K562 (cell line): ENCODE results near the gene CNR2. TPM values are rescaled to one million over a fixed set of nuclear protein-coding genes. Genes with fewer than 3 reads are reported as not detected.

Experiments
- COPS2 ChIP-seq: fragments of 450-650 bp; conservative IDR thresholded peaks from 2 replicates; pipeline ENCODE4 v1.6.1; 2016; ENCODE audit warnings: mild to moderate bottlenecking, moderate library complexity
- EGR1 ChIP-seq: fragments of 450-650 bp; conservative IDR thresholded peaks from 2 replicates; pipeline ENCODE4 v1.6.1; 2017; ENCODE audit warnings: mild to moderate bottlenecking
- EWSR1 ChIP-seq: fragments of 450-650 bp; IDR thresholded peaks from 2 replicates; pipeline ENCODE4 v1.6.1; 2018; ENCODE audit warnings: borderline replicate concordance, mild to moderate bottlenecking, low read depth, moderate library complexity; ENCODE audit not compliant: partially characterized antibody
- HLTF ChIP-seq: fragments of 450-650 bp; IDR thresholded peaks from 2 replicates; pipeline ENCODE4 v1.6.1; 2016
- NCOA4 ChIP-seq: fragments of 450-650 bp; IDR thresholded peaks from 2 replicates; pipeline ENCODE4 v1.6.1; 2018; ENCODE audit warnings: mild to moderate bottlenecking; ENCODE audit not compliant: partially characterized antibody
- NFIC ChIP-seq: fragments of 450-650 bp; IDR thresholded peaks from 2 replicates; pipeline ENCODE4 v1.6.1; 2017; ENCODE audit warnings: mild to moderate bottlenecking, inconsistent platforms
- PRPF4 ChIP-seq: fragments of 200-400 bp; formaldehyde crosslinking; IDR thresholded peaks from one replicate; pipeline ENCODE4 v1.6.1; 2017; ENCODE audit warnings: low read length, low read depth, mild to moderate bottlenecking; ENCODE audit not compliant: insufficient read depth, poor library complexity, severe bottlenecking
- SFPQ ChIP-seq: fragments of 200-400 bp; formaldehyde crosslinking; IDR thresholded peaks from 2 replicates; pipeline ENCODE4 v1.6.1; 2017; ENCODE audit warnings: mild to moderate bottlenecking, low read depth, low read length, moderate library complexity
- YY1 ChIP-seq, 3 experiments: IDR thresholded peaks; 2 replicates each; pipeline ENCODE4 v1.6.1; 2011; ENCODE audit warnings: low read length in 2 of 3, mild to moderate bottlenecking in 2 of 3, moderate library complexity in 2 of 3, borderline replicate concordance in 1 of 3, control low read depth in 1 of 3, low read depth in 1 of 3; ENCODE audit not compliant: insufficient read depth in 3 of 3, insufficient replicate concordance in 2 of 3, control insufficient read depth in 1 of 3, insufficient read length in 1 of 3; ENCODE audit errors: extremely low read depth in 1 of 3
- ZNF444 ChIP-seq: fragments of 250-450 bp; sonication (Bioruptor Pico); IDR thresholded peaks from 2 replicates; pipeline ENCODE4 v1.4.0; 2020; ENCODE audit warnings: mild to moderate bottlenecking, moderate library complexity
- polyA plus RNA-seq, 8 experiments: library from polyadenylated mRNA; depleted of rRNA in 4 of 8; stranded (reverse) in 5 of 8; unstranded in 3 of 8; fragments of >200 nt; fragmentation: Nextera tagmentation in 2 of 8; fragmentation: Illumina TruSeq in 1 of 8; extraction: Ambion mirVana in 2 of 8; extraction: Trizol in 1 of 8; gene quantifications; 2 replicates each; pipeline versions ENCODE4 v1.2.1 to v1.2.3, GENCODE V29; 2011 to 2014; ENCODE audit warnings: inconsistent platforms in 1 of 8, missing spikeins in 1 of 8
- total RNA-seq, 7 experiments: library from RNA; depleted of rRNA in 6 of 7; stranded (reverse); fragments of >200 nt in 6 of 7; fragmentation: Illumina TruSeq in 2 of 7; extraction: Trizol in 2 of 7; gene quantifications; 2 replicates each; pipeline versions ENCODE4 v1.2.1 to v1.2.3, GENCODE V29; 2011 to 2021; ENCODE audit warnings: low replicate concordance in 1 of 7
- TF ChIP-seq, protein P1 (sequence below), 2 experiments: fragments of 450-650 bp in 1 of 2; sonication (generic) in 1 of 2; formaldehyde crosslinking in 1 of 2; IDR thresholded peaks; 2 replicates each; pipeline versions ENCODE4 v1.7.1 to v1.9.0; 2016 to 2022; ENCODE audit warnings: inconsistent platforms in 1 of 2, mild to moderate bottlenecking in 1 of 2, missing genetic modification reagents in 1 of 2
- TF ChIP-seq, protein P2 (sequence below): fragments of 450-650 bp; IDR thresholded peaks from 2 replicates; pipeline ENCODE4 v1.6.1; 2018; ENCODE audit warnings: mild to moderate bottlenecking, low read depth; ENCODE audit not compliant: partially characterized antibody

The CNR2 gene
- total and polyA plus RNA-seq, 9 of the 15 experiments (the other 6 are each of a cell fraction or from before 2014, with no cell fraction given), result not detected

DNA sequence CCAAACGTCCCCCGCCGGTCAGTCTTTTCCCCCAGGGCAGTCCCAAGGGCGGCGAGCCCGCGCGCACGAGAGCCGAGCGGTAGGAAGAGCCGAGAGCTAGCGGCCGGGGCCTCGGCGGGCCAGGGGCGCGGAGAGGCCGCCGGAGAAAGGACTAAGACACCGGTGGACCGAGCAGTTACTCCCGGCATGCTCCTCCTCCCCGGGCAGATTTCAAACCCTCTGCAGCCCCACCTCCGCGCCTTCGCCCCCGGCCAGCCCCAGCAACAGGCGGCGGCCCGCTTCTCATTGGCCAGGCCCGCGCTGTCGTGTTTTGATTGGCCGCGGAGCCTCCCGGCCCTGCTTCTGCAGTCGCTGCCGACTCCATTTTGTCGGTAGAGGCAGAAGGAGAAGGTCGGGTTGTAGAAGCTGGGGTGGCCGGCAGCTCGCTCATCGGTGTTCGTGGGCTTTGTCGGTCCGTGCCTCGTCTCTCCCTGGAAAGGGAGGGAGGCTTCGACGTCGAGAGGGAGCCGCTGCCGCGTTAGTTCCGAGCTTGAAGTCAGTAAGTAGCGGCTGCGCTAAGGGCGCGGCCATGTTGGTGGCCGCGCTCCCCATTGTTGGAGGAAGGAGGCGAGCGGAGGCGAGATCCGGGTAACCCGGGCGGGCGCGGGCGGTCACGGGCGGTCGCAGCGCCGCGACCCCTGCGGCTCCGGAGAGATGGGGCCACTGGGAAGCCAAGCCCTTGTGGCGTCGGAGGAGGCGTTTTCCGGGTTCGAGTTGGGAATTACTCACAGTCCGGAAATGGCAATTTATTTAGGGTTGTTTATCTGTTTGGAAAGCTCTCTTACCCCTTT is 46.5 kb upstream of the CNR2 start, which contains the start of gene PNRC2 (continued):
- TF ChIP-seq YY1 (IDR thresholded peaks at IDR 0.05; ENCODE audit: borderline replicate concordance in 1 of 3, control insufficient read depth in 1 of 3, extremely low read depth in 1 of 3, insufficient read depth in 3 of 3, insufficient read length in 1 of 3, insufficient replicate concordance in 2 of 3, low read depth in 1 of 3, low read length in 2 of 3) (peak; percentile 86 to 98 (median 95)), COPS2 (no peak), HLTF (peak; percentile 62; the same call in 1 of the 2 replicates), EWSR1 (no peak), SFPQ (no peak), PRPF4 (peak; percentile 88), NCOA4 (no peak), ZNF444 (CRISPR knock-in tag) (peak; percentile 57; the same call in 1 of the 2 replicates), NFIC (peak; percentile 64), EGR1 (peak; percentile 88)
- TF ChIP-seq, protein P1, sequence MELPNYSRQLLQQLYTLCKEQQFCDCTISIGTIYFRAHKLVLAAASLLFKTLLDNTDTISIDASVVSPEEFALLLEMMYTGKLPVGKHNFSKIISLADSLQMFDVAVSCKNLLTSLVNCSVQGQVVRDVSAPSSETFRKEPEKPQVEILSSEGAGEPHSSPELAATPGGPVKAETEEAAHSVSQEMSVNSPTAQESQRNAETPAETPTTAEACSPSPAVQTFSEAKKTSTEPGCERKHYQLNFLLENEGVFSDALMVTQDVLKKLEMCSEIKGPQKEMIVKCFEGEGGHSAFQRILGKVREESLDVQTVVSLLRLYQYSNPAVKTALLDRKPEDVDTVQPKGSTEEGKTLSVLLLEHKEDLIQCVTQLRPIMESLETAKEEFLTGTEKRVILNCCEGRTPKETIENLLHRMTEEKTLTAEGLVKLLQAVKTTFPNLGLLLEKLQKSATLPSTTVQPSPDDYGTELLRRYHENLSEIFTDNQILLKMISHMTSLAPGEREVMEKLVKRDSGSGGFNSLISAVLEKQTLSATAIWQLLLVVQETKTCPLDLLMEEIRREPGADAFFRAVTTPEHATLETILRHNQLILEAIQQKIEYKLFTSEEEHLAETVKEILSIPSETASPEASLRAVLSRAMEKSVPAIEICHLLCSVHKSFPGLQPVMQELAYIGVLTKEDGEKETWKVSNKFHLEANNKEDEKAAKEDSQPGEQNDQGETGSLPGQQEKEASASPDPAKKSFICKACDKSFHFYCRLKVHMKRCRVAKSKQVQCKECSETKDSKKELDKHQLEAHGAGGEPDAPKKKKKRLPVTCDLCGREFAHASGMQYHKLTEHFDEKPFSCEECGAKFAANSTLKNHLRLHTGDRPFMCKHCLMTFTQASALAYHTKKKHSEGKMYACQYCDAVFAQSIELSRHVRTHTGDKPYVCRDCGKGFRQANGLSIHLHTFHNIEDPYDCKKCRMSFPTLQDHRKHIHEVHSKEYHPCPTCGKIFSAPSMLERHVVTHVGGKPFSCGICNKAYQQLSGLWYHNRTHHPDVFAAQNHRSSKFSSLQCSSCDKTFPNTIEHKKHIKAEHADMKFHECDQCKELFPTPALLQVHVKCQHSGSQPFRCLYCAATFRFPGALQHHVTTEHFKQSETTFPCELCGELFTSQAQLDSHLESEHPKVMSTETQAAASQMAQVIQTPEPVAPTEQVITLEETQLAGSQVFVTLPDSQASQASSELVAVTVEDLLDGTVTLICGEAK (IDR thresholded peaks at IDR 0.05), result no peak; the same call in 1 of the 2 replicates
- TF ChIP-seq, protein P1 (CRISPR knock-in tag; IDR thresholded peaks at IDR 0.05), result no peak
- TF ChIP-seq, protein P2, sequence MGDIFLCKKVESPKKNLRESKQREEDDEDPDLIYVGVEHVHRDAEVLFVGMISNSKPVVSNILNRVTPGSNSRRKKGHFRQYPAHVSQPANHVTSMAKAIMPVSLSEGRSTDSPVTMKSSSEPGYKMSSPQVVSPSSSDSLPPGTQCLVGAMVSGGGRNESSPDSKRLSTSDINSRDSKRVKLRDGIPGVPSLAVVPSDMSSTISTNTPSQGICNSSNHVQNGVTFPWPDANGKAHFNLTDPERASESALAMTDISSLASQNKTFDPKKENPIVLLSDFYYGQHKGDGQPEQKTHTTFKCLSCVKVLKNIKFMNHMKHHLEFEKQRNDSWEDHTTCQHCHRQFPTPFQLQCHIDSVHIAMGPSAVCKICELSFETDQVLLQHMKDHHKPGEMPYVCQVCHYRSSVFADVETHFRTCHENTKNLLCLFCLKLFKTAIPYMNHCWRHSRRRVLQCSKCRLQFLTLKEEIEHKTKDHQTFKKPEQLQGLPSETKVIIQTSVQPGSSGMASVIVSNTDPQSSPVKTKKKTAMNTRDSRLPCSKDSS, result no peak
